H7 (cell line): ENCODE measurements around the gene WDFY1. TPM values are rescaled to one million over a fixed set of nuclear protein-coding genes. Genes with fewer than 3 reads are reported as not detected.
A peak's percentile ranks its signal among the peaks of the same experiment; 100 is the strongest.

Source experiments
- DNase-seq: peaks from one replicate; pipeline ENCODE4 v3.0.0; 2012
- H3K27me3 ChIP-seq: 2 replicates; pipeline ENCODE4 v1.6.0; 2011; ENCODE audit warnings: mild to moderate bottlenecking, low read length; ENCODE audit not compliant: control insufficient read depth, insufficient read depth
- H3K36me3 ChIP-seq: replicated peaks from 2 replicates; pipeline ENCODE4 v1.5.1; 2011; ENCODE audit warnings: low read length; ENCODE audit not compliant: control insufficient read depth, insufficient read depth
- H3K4me3 ChIP-seq: 2 replicates; pipeline ENCODE4 v1.5.1; 2011; ENCODE audit warnings: low read depth, mild to moderate bottlenecking, control low read depth, low read length, moderate library complexity; ENCODE audit not compliant: insufficient read depth
- total RNA-seq: library from RNA; depleted of rRNA; stranded (reverse); fragments of >200 nt; shearing (Covaris generic); gene quantifications from 2 replicates; pipeline ENCODE4 v1.2.3, GENCODE V29; 2014

Gene WDFY1
- total RNA-seq, 1 experiment from 2014 or later, result 88.8 TPM

- Histone ChIP-seq H3K27me3 (no peaks in the 10 kb centered on the region), H3K4me3 (no peak overlapping the region), H3K36me3 (peaks cover 2% of the 10 kb centered on the region; the same call in 1 of the 2 replicates)
- no peak for DNase-seq
Observed at GRCh38 chr2:223971731-223972130, 26.6 kb upstream of the WDFY1 start.

- Histone ChIP-seq H3K36me3 (peaks cover 2% of the 10 kb centered on the region; the same call in 1 of the 2 replicates), H3K27me3 (no peaks in the 10 kb centered on the region), H3K4me3 (no peak overlapping the region)
- DNase-seq, result peak; percentile 36
Observed at GRCh38 chr2:223970343-223971128, 25.4 kb upstream of the WDFY1 start.

GRCh38 chr2:223969856-223970255 lies 24.7 kb upstream of the WDFY1 start:
- Histone ChIP-seq H3K27me3 (no peaks in the 10 kb centered on the region), H3K36me3 (peaks cover 4% of the 10 kb centered on the region; the same call in 1 of the 2 replicates), H3K4me3 (no peak overlapping the region)
- no peak for DNase-seq

GRCh38 chr2:223969315-223969714 lies 24.2 kb upstream of the WDFY1 start:
- H3K27me3 ChIP-seq, result no peaks in the 10 kb centered on the region
- no peak for DNase-seq
- H3K4me3 ChIP-seq, result no peak overlapping the region
- peaks cover 4% of the 10 kb centered on the region; the same call in 1 of the 2 replicates for H3K36me3 ChIP-seq

- no peak for DNase-seq
- peaks cover 4% of the 10 kb centered on the region; the same call in 1 of the 2 replicates for H3K36me3 ChIP-seq
- no peak overlapping the region for H3K4me3 ChIP-seq
- no peaks in the 10 kb centered on the region for H3K27me3 ChIP-seq
Observed at GRCh38 chr2:223967981-223968380, 22.8 kb upstream of the WDFY1 start.

GRCh38 chr2:223959688-223960087 lies 14.6 kb upstream of the WDFY1 start:
- no peak for DNase-seq
- Histone ChIP-seq H3K27me3 (no peaks in the 10 kb centered on the region), H3K36me3 (peaks cover 14% of the 10 kb centered on the region), H3K4me3 (no peak overlapping the region)

GRCh38 chr2:223957092-223957851 lies 12.1 kb upstream of the WDFY1 start, which contains the start of gene MRPL44:
Gene MRPL44 (plus strand): TSS chr2:223957463. CDS start chr2:223957473, 10 bp downstream.
- peak; percentile 95 for DNase-seq

GRCh38 chr2:223956300-223956699 lies 11.2 kb upstream of the WDFY1 start:
- DNase-seq, result no peak
- Histone ChIP-seq H3K4me3 (no peak overlapping the region), H3K27me3 (no peaks in the 10 kb centered on the region), H3K36me3 (peaks cover 10% of the 10 kb centered on the region)

More at GRCh38 chr2:223957092-223957851, 12.1 kb upstream of the WDFY1 start, which contains the start of gene MRPL44:
- H3K27me3 ChIP-seq, result no peaks in the 10 kb centered on the region
- peak within 1 kb of the TSS; percentile 86 for H3K4me3 ChIP-seq
- peaks cover 14% of the 10 kb centered on the region for H3K36me3 ChIP-seq

GRCh38 chr2:223954401-223954800 lies 9.3 kb upstream of the WDFY1 start:
- no peak for DNase-seq

GRCh38 chr2:223952280-223952968 lies 7.3 kb upstream of the WDFY1 start:
- Histone ChIP-seq H3K27me3 (no peaks in the 10 kb centered on the region), H3K4me3 (no peak overlapping the region), H3K36me3 (no peaks in the 10 kb centered on the region)
- no peak for DNase-seq

More at GRCh38 chr2:223954401-223954800, 9.3 kb upstream of the WDFY1 start:
- Histone ChIP-seq H3K4me3 (no peak overlapping the region), H3K36me3 (no peaks in the 10 kb centered on the region), H3K27me3 (no peaks in the 10 kb centered on the region)

- no peak overlapping the region for H3K4me3 ChIP-seq
- no peaks in the 10 kb centered on the region for H3K36me3 ChIP-seq
- no peak for DNase-seq
- H3K27me3 ChIP-seq, result no peaks in the 10 kb centered on the region
Observed at GRCh38 chr2:223950448-223951347, 5.6 kb upstream of the WDFY1 start.

GRCh38 chr2:223949241-223949840 lies 4.2 kb upstream of the WDFY1 start:
- Histone ChIP-seq H3K36me3 (no peaks in the 10 kb centered on the region), H3K4me3 (no peak overlapping the region), H3K27me3 (no peaks in the 10 kb centered on the region)
- no peak for DNase-seq

- no peaks in the 10 kb centered on the region for H3K27me3 ChIP-seq
- H3K36me3 ChIP-seq, result no peaks in the 10 kb centered on the region
- peak; percentile 30 for DNase-seq
- no peak overlapping the region for H3K4me3 ChIP-seq
Observed at GRCh38 chr2:223947711-223948205, 2.6 kb upstream of the WDFY1 start.
